ENCODE results near the gene METTL8. TPM values are rescaled to one million over a fixed set of nuclear protein-coding genes. Genes with fewer than 3 reads are reported as not detected.

Gene METTL8
- total and polyA plus RNA-seq, 8 donors: 3.6 to 42.9 (median 7.0) TPM

GRCh38 chr2:171401947-171402346, 31.8 kb downstream of the METTL8 start:
- DNase-seq: no peak
- intact Hi-C loops (cut with DNase I; ENCODE audit: low total_unique reads): no loop called here
- Histone ChIP-seq H3K4me3 (no peak overlapping the region), H3K36me3 (no peaks in the 10 kb centered on the region), H3K9me3 (peaks cover 0 to 8% (median 0%) of the 10 kb centered on the region in 4 donors), H3K27ac (no peak overlapping the region), H3K27me3 (no peaks in the 10 kb centered on the region), H3K4me1 (no peaks in the 10 kb centered on the region)
- TF ChIP-seq CTCF (IDR thresholded peaks at IDR 0.05) (no peak), POLR2AphosphoS5 (IDR thresholded peaks at IDR 0.05) (no peak), POLR2A (IDR thresholded peaks at IDR 0.05) (no peak), EP300 (IDR thresholded peaks at IDR 0.05) (no peak)
- 89 to 100% (median 97%) methylated on average over 1 of the region's 1 CpG for WGBS, 5 donors

- no peak for DNase-seq
- 88 to 100% (median 94%) methylated on average over 3 of the region's 3 CpGs for WGBS, 5 donors
- Histone ChIP-seq H3K4me3 (no peak overlapping the region), H3K27ac (no peak overlapping the region), H3K9me3 (peaks cover 0 to 8% (median 0%) of the 10 kb centered on the region in 4 donors), H3K27me3 (no peaks in the 10 kb centered on the region), H3K36me3 (no peaks in the 10 kb centered on the region), H3K4me1 (no peaks in the 10 kb centered on the region)
- TF ChIP-seq CTCF (IDR thresholded peaks at IDR 0.05) (no peak), POLR2A (IDR thresholded peaks at IDR 0.05) (no peak), EP300 (IDR thresholded peaks at IDR 0.05) (no peak), POLR2AphosphoS5 (IDR thresholded peaks at IDR 0.05) (no peak)
- intact Hi-C loops (cut with DNase I; ENCODE audit: low total_unique reads): no loop called here
These were observed 33.4 kb downstream of the METTL8 start for GRCh38 chr2:171400395-171400794.

- no peak for TF ChIP-seq POLR2AphosphoS5 (IDR thresholded peaks at IDR 0.05)
- TF ChIP-seq POLR2A (IDR thresholded peaks at IDR 0.05): no peak
- no peak for TF ChIP-seq CTCF (IDR thresholded peaks at IDR 0.05)
- TF ChIP-seq EP300 (IDR thresholded peaks at IDR 0.05): no peak
- peaks cover 0 to 8% (median 0%) of the 10 kb centered on the region in 4 donors for H3K9me3 ChIP-seq
- intact Hi-C loops (cut with DNase I; ENCODE audit: low total_unique reads): no loop called here
- no peak overlapping the region for H3K4me3 ChIP-seq
- H3K27me3 ChIP-seq: no peaks in the 10 kb centered on the region
- no peak for DNase-seq
- no peaks in the 10 kb centered on the region for H3K36me3 ChIP-seq
- H3K4me1 ChIP-seq: no peaks in the 10 kb centered on the region
- H3K27ac ChIP-seq: no peak overlapping the region
These were observed 34.5 kb downstream of the METTL8 start for GRCh38 chr2:171399292-171399691.

- WGBS, 5 donors: 44 to 54% (median 53%) methylated on average over 1 of the region's 1 CpG
- H3K27me3 ChIP-seq: no peaks in the 10 kb centered on the region
These were observed 39.5 kb downstream of the METTL8 start for GRCh38 chr2:171394164-171394740.

More at GRCh38 chr2:171394164-171394740, 39.5 kb downstream of the METTL8 start:
- no peaks in the 10 kb centered on the region for H3K9me3 ChIP-seq
- intact Hi-C loops (cut with DNase I; ENCODE audit: low total_unique reads): no loop called here
- no peak for DNase-seq
- no peaks in the 10 kb centered on the region for H3K36me3 ChIP-seq
- H3K27ac ChIP-seq: no peak overlapping the region
- H3K4me1 ChIP-seq: no peaks in the 10 kb centered on the region
- H3K4me3 ChIP-seq: no peak overlapping the region
- TF ChIP-seq CTCF (IDR thresholded peaks at IDR 0.05): no peak
- no peak for TF ChIP-seq POLR2AphosphoS5 (IDR thresholded peaks at IDR 0.05)
- no peak for TF ChIP-seq POLR2A (IDR thresholded peaks at IDR 0.05)
- TF ChIP-seq EP300 (IDR thresholded peaks at IDR 0.05): no peak
